ENCODE data around the gene F13A1.

DNA sequence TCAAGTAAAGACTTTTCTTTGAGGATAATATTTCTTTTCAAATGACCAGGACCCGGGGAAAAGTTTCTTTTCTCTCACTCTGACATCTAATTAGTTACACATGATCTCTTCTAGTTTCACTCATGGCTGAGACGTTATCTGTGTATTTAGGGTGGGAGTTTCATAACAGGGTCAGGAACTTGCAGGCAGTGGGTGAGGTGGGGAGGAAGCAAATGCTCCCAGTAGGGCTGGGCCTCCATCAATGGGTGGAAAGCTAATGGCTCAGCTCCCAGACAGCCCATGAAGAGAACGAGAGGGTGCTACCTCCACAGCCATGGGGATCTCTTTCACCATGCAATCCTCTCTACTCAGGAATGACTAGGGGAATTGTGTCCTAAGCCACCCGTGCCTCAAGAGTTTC, 119.3 kb downstream of the F13A1 start:
- TF ChIP-seq EZH2 (conservative IDR thresholded peaks at IDR 0.05; ENCODE audit: low read depth, low read length) (no peak), FOXA1 (IDR thresholded peaks at IDR 0.05) (no peak), FOXA1 (CRISPR knock-in tag; IDR thresholded peaks at IDR 0.05) (no peak)
- TF ChIP-seq, protein P1, sequence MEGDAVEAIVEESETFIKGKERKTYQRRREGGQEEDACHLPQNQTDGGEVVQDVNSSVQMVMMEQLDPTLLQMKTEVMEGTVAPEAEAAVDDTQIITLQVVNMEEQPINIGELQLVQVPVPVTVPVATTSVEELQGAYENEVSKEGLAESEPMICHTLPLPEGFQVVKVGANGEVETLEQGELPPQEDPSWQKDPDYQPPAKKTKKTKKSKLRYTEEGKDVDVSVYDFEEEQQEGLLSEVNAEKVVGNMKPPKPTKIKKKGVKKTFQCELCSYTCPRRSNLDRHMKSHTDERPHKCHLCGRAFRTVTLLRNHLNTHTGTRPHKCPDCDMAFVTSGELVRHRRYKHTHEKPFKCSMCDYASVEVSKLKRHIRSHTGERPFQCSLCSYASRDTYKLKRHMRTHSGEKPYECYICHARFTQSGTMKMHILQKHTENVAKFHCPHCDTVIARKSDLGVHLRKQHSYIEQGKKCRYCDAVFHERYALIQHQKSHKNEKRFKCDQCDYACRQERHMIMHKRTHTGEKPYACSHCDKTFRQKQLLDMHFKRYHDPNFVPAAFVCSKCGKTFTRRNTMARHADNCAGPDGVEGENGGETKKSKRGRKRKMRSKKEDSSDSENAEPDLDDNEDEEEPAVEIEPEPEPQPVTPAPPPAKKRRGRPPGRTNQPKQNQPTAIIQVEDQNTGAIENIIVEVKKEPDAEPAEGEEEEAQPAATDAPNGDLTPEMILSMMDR (CRISPR knock-in tag; IDR thresholded peaks at IDR 0.05): no peak

Measured in HepG2 (cell line).